ENCODE results near the gene SLC8A2.
"Not testable (repeated sequence)": the region's sequence is repeated elsewhere in the genome, so short reads cannot be mapped to it uniquely, and the experiment has no call there.

GRCh38 chr19:47387623-47388022 lies 84.1 kb downstream of the SLC8A2 start:
- TF ChIP-seq, protein P1, sequence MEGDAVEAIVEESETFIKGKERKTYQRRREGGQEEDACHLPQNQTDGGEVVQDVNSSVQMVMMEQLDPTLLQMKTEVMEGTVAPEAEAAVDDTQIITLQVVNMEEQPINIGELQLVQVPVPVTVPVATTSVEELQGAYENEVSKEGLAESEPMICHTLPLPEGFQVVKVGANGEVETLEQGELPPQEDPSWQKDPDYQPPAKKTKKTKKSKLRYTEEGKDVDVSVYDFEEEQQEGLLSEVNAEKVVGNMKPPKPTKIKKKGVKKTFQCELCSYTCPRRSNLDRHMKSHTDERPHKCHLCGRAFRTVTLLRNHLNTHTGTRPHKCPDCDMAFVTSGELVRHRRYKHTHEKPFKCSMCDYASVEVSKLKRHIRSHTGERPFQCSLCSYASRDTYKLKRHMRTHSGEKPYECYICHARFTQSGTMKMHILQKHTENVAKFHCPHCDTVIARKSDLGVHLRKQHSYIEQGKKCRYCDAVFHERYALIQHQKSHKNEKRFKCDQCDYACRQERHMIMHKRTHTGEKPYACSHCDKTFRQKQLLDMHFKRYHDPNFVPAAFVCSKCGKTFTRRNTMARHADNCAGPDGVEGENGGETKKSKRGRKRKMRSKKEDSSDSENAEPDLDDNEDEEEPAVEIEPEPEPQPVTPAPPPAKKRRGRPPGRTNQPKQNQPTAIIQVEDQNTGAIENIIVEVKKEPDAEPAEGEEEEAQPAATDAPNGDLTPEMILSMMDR (IDR thresholded peaks at IDR 0.05; ENCODE audit: low read length): not testable (repeated sequence)
- not testable (repeated sequence) for TF ChIP-seq EZH2 (IDR thresholded peaks at IDR 0.05; ENCODE audit: borderline replicate concordance, low read length)
